ENCODE measurements around the gene CD37. TPM values are rescaled to one million over a fixed set of nuclear protein-coding genes. Genes with fewer than 3 reads are reported as not detected.

CD37 gene
- total and polyA plus RNA-seq, 10 of the 15 experiments (the other 5 are each of a cell fraction or from before 2014, with no cell fraction given), result 34.1 to 359 (median 108) TPM

GRCh38 chr19:49374665-49375434 lies 39.6 kb downstream of the CD37 start:
- ChIA-PET POLR2A (no interaction called here), CTCF (interaction anchor here (1.9 kb wide), 1 partner anchor 98 kb away, joined by 4 read pairs; no protein-coding TSS in a partner anchor), SMC1A (ENCODE audit: uncharacterized antibody, unreplicated experiment) (interaction anchor here (0.7 to 1.1 kb wide), 2 partner anchors 17 to 32 kb away, joined by 3 read pairs; no protein-coding TSS in a partner anchor), RAD21 (ENCODE audit: unreplicated experiment) (interaction anchor here (0.5 to 0.7 kb wide), 3 partner anchors 39 to 392 kb away, joined by 3 to 4 read pairs (median 3); partner anchors contain the start of genes AP2A1 and CD37)
- H3K4me3 ChIP-seq, result no peak overlapping the region
- no peaks in the 10 kb centered on the region for H3K36me3 ChIP-seq (ENCODE audit: control insufficient read depth in 2 of 2, insufficient read depth in 2 of 2, low read length in 1 of 2)
- no peaks in the 10 kb centered on the region for H4K20me1 ChIP-seq (ENCODE audit: control insufficient read depth, insufficient read depth)
- no TSS peak for BruUV-seq (replicated peaks)
- no peaks in the 10 kb centered on the region for H3K79me2 ChIP-seq (ENCODE audit: control insufficient read depth, insufficient read depth, low read length)
- H3K9ac ChIP-seq (ENCODE audit: control insufficient read depth, insufficient read depth, low read length), result no peak overlapping the region
- TF ChIP-seq BCL3 (IDR thresholded peaks at IDR 0.05; ENCODE audit: borderline replicate concordance, insufficient read depth, low read depth, low read length, poor library complexity, severe bottlenecking), result no peak
- no peak for TF ChIP-seq BACH1 (IDR thresholded peaks at IDR 0.05; ENCODE audit: borderline replicate concordance)
- TF ChIP-seq EZH2 (IDR thresholded peaks at IDR 0.05; ENCODE audit: borderline replicate concordance, control insufficient read depth, low read depth, low read length), result no peak
- H2AFZ ChIP-seq (ENCODE audit: control insufficient read depth, low read depth, low read length), result no peak overlapping the region
- no peaks in the 10 kb centered on the region for H3K4me1 ChIP-seq (ENCODE audit: control insufficient read depth, insufficient read depth, low read length)
- FAIRE-seq, result no peak
- H3K27ac ChIP-seq (ENCODE audit: control insufficient read depth, insufficient read depth), result no peak overlapping the region
- no peaks in the 10 kb centered on the region; a peak in 1 of 4 replicates for H3K27me3 ChIP-seq (replicated peaks in 1 of 2; ENCODE audit: control insufficient read depth in 2 of 2, insufficient read depth in 2 of 2, low read length in 1 of 2)
- no peak overlapping the region for H3K4me2 ChIP-seq (ENCODE audit: control insufficient read depth, insufficient read depth)
- intact Hi-C loops (cut with micrococcal nuclease; ENCODE audit: unreplicated experiment), result no loop called here
- H3K9me3 ChIP-seq (replicated peaks; ENCODE audit: control insufficient read depth, insufficient read depth, low read length), result peaks cover 4% of the 10 kb centered on the region; the same call in 1 of the 3 replicates
- ATAC-seq, result no peak
- no peak for DNase-seq (ENCODE audit: low read depth, low spot score)
- WGBS (ENCODE audit: insufficient coverage, insufficient replicate concordance, low lambda C conversion rate, missing lambda C conversion rate), result 56% methylated on average over 16 of the region's 16 CpGs
- in situ Hi-C loops (cut with MboI), result no loop called here

All from GM12878 (cell line).